ENCODE measurements around the gene ACTL7A. TPM values are rescaled to one million over a fixed set of nuclear protein-coding genes. Genes with fewer than 3 reads are reported as not detected.
"Not testable (repeated sequence)": the region's sequence is repeated elsewhere in the genome, so short reads cannot be mapped to it uniquely, and the experiment has no call there.

ACTL7A gene
- total RNA-seq, 4 donors from 2014 or later: not detected

DNA sequence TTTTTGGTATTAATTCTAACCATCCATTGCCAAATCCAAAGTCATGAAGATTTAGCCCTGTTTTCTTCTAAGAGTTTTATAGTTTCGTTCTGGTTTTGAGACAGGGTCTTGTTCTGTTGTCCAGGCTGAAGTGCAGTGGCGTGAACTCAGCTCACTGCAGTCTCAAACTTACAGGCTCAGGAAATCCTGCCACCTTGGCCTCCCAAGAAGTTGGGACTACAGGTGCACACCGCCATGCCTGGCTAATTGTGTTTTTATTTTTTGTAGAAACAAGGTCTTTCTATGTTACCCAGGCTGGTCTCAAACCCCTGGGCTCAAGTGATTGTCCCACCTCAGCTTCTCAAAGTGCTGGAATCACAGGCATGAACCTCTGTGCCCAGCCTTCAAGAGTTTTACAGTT is 21.0 kb downstream of the ACTL7A start:
- TF ChIP-seq POLR2A (IDR thresholded peaks at IDR 0.05) (no peak), CTCF (IDR thresholded peaks at IDR 0.05) (no peak)
- 95 to 98% methylated on average over 3 of the region's 3 CpGs for WGBS, 2 donors
- intact Hi-C loops (cut with DNase I; ENCODE audit: low total_unique reads): no loop called here
- no peak overlapping the region for H3K4me3 ChIP-seq (ENCODE audit: low read depth, poor library complexity, severe bottlenecking)
- no peak for DNase-seq (ENCODE audit: low spot score in 2 of 2)

DNA sequence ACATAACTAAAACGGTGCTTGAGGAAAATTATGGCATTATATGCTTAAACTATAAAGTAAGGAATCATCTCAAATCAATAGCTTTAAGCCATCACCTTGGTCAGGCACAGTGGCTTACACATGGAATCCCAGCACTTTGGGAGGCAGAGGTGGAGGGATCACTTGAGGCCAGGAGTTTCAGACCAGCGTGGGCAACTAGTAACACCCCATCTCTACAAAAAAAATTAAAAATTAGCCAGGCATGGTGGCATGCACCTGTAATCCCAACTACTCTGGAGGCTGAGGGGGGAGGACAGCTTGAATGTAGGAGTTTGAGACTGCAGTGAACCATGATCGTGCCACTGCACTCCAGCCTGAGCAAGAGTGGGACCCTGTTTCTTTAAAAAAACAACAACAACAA is 22.6 kb downstream of the ACTL7A start:
- no peak for DNase-seq (ENCODE audit: low spot score in 2 of 2)
- H3K4me3 ChIP-seq (ENCODE audit: low read depth, poor library complexity, severe bottlenecking): no peak overlapping the region
- no peak for TF ChIP-seq CTCF (IDR thresholded peaks at IDR 0.05)
- TF ChIP-seq POLR2A (IDR thresholded peaks at IDR 0.05): no peak
- intact Hi-C loops (cut with DNase I; ENCODE audit: low total_unique reads): no loop called here
- 85 to 90% methylated on average over 3 of the region's 3 CpGs for WGBS, 2 donors

- intact Hi-C loops (cut with DNase I; ENCODE audit: low total_unique reads): no loop called here
- no peak overlapping the region for H3K4me3 ChIP-seq (ENCODE audit: low read depth, poor library complexity, severe bottlenecking)
- TF ChIP-seq CTCF (IDR thresholded peaks at IDR 0.05) (peak in 1 of 3 donors; percentile 69), POLR2A (IDR thresholded peaks at IDR 0.05) (no peak)
- WGBS, 2 donors: 33 to 47% methylated on average over 1 of the region's 1 CpG
- DNase-seq (ENCODE audit: low spot score in 2 of 2): no peak
These were observed 23.7 kb downstream of the ACTL7A start for GRCh38 chr9:108885643-108886348.

DNA sequence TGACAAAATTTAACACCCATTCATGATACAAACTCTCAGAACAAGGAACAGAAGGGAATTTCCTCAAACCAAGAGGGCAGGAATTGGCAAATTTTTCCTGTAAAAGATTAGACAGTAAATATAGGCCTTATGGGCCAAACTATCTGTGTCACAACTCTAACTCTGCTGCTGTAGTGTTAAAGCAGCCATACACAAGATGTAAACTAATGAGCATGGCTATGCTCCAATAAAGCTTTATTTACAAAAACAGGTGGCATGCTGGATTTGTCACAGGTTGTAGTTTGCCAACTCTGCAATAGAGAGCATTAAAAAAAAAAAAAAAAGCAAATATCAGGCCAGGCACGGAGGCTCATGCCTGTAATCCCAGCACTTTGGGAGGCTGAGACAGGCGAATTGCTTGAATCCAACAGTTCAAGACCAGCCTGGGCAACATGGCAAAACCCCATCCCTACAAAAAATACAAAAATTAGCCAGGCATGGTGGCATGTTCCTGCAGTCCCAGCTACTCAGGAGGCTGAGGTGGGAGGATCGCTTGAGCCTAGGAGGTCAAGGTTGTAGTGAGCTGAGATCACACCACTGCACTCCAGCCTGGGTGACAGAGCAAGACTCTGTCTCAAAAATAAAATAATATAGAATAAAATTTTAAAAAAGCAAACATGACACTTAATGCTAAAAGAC is 24.7 kb downstream of the ACTL7A start:
- DNase-seq (ENCODE audit: low spot score in 2 of 2); intact Hi-C loops (cut with DNase I; ENCODE audit: low total_unique reads); H3K4me3 ChIP-seq (ENCODE audit: low read depth, poor library complexity, severe bottlenecking): not testable (repeated sequence)
- WGBS, 2 donors: 86 to 91% methylated on average over 3 of the region's 3 CpGs

DNA sequence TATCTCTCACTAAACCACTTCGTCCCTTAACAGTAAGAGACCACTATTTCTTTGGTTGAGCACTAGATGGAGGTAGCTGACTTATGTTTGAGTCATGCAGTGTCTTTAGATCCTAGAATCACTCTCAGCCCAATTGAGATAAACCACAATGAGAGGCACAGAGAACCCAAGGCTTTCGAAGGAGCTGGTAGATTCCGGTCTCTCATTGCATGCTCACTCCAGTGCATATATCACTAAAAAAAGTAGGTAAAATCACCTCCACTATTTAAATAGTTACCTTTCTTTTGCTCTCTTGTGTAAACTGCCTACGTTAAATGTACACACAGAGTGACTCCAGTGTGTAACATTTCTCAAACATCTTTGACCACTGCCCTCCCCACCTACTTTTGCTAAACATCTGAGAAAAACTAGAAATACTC is 27.6 kb downstream of the ACTL7A start:
- 95% methylated on average over 4 of the region's 4 CpGs for WGBS, 2 donors
- DNase-seq (ENCODE audit: low spot score in 2 of 2): no peak
- intact Hi-C loops (cut with DNase I; ENCODE audit: low total_unique reads): no loop called here
- TF ChIP-seq CTCF (IDR thresholded peaks at IDR 0.05) (no peak), POLR2A (IDR thresholded peaks at IDR 0.05) (no peak)
- no peak overlapping the region for H3K4me3 ChIP-seq (ENCODE audit: low read depth, poor library complexity, severe bottlenecking)

DNA sequence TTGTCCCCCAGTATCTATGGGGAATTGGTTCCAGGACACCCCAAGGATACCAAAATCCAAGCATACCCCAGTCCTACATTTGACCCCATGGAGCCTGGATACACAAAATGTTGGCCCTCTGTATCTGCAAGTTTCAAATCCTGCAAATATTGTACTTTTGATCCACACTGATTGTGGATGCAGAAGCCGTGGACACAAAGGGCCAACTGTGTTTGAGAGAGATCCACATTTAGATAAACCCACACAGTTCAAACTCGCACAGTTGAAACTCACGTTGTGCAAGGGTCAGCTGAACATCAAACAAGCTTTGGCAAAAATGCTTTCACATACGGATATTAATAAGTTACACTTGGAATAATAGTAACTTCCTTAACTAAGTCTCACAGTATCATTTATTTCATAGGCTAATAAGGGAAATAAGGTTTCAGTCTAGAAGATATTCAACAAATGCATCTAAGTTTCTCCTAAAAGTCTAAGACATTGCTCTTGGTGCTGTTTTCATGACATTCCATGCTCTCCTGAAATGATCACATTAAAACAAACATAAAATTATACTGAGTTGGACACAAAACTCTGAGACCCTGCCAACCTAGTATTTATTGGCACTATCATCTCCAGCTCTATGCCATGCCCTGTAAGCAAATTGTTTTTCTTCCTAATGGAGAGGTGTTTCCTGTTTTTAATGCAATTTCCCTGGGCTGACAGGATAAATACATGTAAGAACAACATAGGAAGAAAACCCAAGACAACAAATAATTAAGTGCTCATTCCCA is 32.3 kb downstream of the ACTL7A start:
- no peak for DNase-seq (ENCODE audit: low spot score in 2 of 2)
- intact Hi-C loops (cut with DNase I; ENCODE audit: low total_unique reads): no loop called here
- WGBS, 2 donors: 85 to 89% methylated on average over 4 of the region's 4 CpGs
- no peak overlapping the region for H3K4me3 ChIP-seq (ENCODE audit: low read depth, poor library complexity, severe bottlenecking)
- TF ChIP-seq POLR2A (IDR thresholded peaks at IDR 0.05) (no peak), CTCF (IDR thresholded peaks at IDR 0.05) (no peak)

Measured in lower leg skin (tissue), 4 donors.